ENCODE results near the gene DNAJB4. TPM values are rescaled to one million over a fixed set of nuclear protein-coding genes. Genes with fewer than 3 reads are reported as not detected.
A peak's percentile ranks its signal among the peaks of the same experiment; 100 is the strongest.

DNAJB4 gene
- total RNA-seq, 4 donors from 2014 or later = 74.1 to 123 (median 86.0) TPM

DNA sequence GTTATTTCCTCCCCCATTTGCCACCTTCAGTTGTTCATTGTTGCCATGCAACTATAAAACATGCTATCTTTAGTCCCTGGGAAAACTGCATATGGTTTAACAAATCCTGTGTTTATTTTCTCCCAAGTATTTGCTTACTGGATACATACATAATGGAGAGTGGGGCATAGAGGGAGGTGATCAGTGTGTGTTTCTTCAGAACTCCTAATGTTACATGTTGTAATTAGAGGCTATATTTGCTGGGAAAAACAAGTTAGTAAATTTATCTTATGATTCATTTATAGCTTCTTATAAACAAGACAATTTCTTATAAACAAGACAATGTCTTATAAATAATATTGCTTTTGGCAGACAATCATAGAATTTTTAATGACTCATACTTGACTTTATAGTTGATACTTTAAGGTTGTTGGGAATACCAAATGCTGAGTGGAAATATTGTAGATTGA is 33.8 kb downstream of the DNAJB4 start:
- ATAC-seq = no peak
- Histone ChIP-seq H3K36me3 (no peaks in the 10 kb centered on the region), H3K27ac (peak overlapping the region in 3 of 4 donors; percentile 8 to 38 (median 12)), H3K4me1 (peaks cover 3 to 23% (median 4%) of the 10 kb centered on the region in 3 donors), H3K9me3 (no peaks in the 10 kb centered on the region), H3K27me3 (no peaks in the 10 kb centered on the region), H3K4me3 (no peak overlapping the region)
- TF ChIP-seq POLR2AphosphoS5 (IDR thresholded peaks at IDR 0.05) (peak; percentile 62), POLR2A (IDR thresholded peaks at IDR 0.05) (no peak)

DNA sequence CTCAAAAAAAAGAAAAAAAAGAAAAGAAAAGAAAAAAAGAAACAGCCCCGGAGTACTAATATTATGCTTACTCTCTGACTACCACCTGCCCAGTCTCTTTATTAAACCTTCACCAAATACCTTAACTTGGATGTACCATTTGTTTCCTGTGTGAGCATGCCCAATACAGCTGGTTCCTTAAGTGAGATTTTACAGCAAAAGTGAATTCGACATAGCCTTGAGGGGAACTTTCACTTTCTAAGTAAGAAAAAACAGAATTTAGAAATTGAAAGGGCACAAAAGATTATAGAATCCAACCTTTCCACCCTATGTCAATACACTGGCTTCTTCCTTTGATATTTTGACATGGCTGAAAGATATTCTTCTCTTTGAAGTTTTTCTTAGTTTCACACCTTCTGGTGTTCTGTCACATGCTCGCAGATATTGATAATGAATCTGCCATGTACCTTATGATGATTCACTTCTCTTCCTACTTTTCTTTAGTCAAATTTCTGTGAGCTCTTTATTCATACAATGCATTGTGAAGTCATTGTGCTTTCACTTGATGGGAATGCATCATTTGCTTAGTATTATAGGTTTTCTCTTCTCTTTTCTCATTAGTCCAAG is 35.8 kb downstream of the DNAJB4 start:
- Histone ChIP-seq H3K27ac (no peak overlapping the region), H3K9me3 (no peaks in the 10 kb centered on the region), H3K4me1 (peaks cover 3 to 40% (median 8%) of the 10 kb centered on the region in 3 donors), H3K36me3 (no peaks in the 10 kb centered on the region), H3K27me3 (no peaks in the 10 kb centered on the region), H3K4me3 (no peak overlapping the region)
- TF ChIP-seq POLR2A (IDR thresholded peaks at IDR 0.05) = no peak
- TF ChIP-seq POLR2AphosphoS5 (IDR thresholded peaks at IDR 0.05) = no peak
- TF ChIP-seq CTCF (IDR thresholded peaks at IDR 0.05) = no peak
- no peak for TF ChIP-seq EP300 (IDR thresholded peaks at IDR 0.05)
- WGBS, 2 donors (ENCODE audit: low coverage in 1 of 2) = 91 to 93% methylated on average over 3 of the region's 3 CpGs
- ATAC-seq = no peak

GRCh38 chr1:78043436-78043835 is 38.7 kb downstream of the DNAJB4 start:
- Histone ChIP-seq H3K4me1 (peaks cover 1 to 44% (median 4%) of the 10 kb centered on the region in 3 donors), H3K9me3 (no peaks in the 10 kb centered on the region), H3K4me3 (no peak overlapping the region), H3K27me3 (no peaks in the 10 kb centered on the region), H3K36me3 (no peaks in the 10 kb centered on the region), H3K27ac (peak overlapping the region in 3 of 4 donors; percentile 52 to 83 (median 81))
- 20 to 73% methylated on average over 2 of the region's 3 CpGs for WGBS, 2 donors (ENCODE audit: low coverage in 1 of 2)
- no peak for TF ChIP-seq POLR2AphosphoS5 (IDR thresholded peaks at IDR 0.05)
- ATAC-seq = no peak

DNA sequence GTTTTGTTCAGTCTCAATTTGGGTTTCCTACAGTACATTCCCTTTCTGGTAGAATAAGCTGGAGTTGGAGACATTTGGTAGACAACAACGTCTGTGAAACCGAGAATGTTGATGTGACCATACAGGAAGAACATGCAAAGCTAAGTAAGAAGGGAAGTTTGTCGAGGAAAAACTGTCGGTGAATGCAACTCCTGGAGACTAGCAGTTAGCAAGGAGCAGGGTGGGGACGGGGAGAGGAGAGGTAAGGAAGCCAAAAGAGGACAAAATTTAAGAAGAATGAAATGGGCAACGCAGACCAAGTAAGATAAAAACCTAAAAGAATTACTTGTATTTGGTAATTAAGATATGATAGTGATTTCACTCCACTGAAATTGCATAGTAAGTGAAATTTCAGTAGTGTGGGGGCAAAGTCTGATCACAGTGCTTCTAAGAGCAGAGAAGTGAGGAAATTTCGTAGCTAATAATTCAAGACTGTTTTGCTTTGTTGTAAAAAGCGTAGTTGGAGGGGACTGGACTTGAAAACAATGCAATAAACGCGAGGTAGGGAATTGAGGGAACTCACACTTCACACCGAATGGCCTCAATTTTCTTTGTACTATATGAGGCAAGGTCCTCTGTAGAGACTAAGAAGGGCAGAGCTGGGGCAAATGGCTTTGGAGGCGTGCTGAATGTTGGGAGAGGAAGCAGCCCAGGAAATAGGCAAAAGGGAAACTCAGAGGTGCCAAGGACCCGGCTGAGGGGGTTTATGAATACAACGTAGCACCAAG is 40.2 kb downstream of the DNAJB4 start:
- WGBS, 2 donors (ENCODE audit: low coverage in 1 of 2) = 69% methylated on average over 13 of the region's 14 CpGs
- Histone ChIP-seq H3K9me3 (no peaks in the 10 kb centered on the region), H3K36me3 (no peaks in the 10 kb centered on the region), H3K27me3 (no peaks in the 10 kb centered on the region), H3K4me1 (peaks cover 0 to 45% (median 4%) of the 10 kb centered on the region in 3 donors), H3K27ac (peak overlapping the region in 3 of 4 donors; percentile 81 to 83 (median 82)), H3K4me3 (peak overlapping the region in 1 of 2 donors; percentile 74)
- ATAC-seq = no peak
- TF ChIP-seq POLR2A (IDR thresholded peaks at IDR 0.05) (no peak), POLR2AphosphoS5 (IDR thresholded peaks at IDR 0.05) (no peak), EP300 (IDR thresholded peaks at IDR 0.05) (no peak), CTCF (IDR thresholded peaks at IDR 0.05) (no peak)

DNA sequence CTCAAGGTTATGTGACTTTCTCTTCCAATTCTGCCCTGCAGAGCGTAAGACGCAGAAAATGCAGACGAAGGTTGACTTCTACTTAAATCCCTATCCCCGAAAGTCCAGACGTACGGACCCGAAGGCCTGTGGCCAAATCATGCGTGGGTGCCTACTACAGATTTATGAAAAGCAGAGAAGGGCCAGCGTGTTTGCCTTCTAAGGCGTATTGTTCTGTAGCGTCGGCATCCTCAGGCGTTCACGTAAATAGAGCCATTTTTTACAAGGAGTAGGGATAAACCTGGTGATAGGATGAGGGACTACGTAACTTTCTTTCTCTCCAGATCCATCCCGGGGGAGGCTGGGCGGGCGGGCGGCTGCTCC is 40.8 kb downstream of the DNAJB4 start:
- H3K36me3 ChIP-seq = no peaks in the 10 kb centered on the region
- H3K27me3 ChIP-seq = no peaks in the 10 kb centered on the region
- peak overlapping the region in 3 of 4 donors; percentile 81 to 83 (median 82) for H3K27ac ChIP-seq
- ATAC-seq = no peak
- no peaks in the 10 kb centered on the region for H3K9me3 ChIP-seq
- no peak for TF ChIP-seq POLR2A (IDR thresholded peaks at IDR 0.05)
- H3K4me1 ChIP-seq = peaks cover 0 to 45% (median 4%) of the 10 kb centered on the region in 3 donors
- WGBS, 2 donors (ENCODE audit: low coverage in 1 of 2) = 52 to 66% methylated on average over 6 to 14 of the region's 19 CpGs
- H3K4me3 ChIP-seq = peak overlapping the region; percentile 62 to 74

- Histone ChIP-seq H3K27me3 (no peaks in the 10 kb centered on the region), H3K36me3 (no peaks in the 10 kb centered on the region), H3K4me3 (peak within 1 kb of the TSS; percentile 62 to 74), H3K4me1 (peaks cover 0 to 45% (median 4%) of the 10 kb centered on the region in 3 donors), H3K27ac (peak within 1 kb of the TSS; percentile 21 to 83 (median 82)), H3K9me3 (no peaks in the 10 kb centered on the region)
- ATAC-seq = peak; percentile 65
- TF ChIP-seq POLR2A (IDR thresholded peaks at IDR 0.05) (no peak), POLR2AphosphoS5 (IDR thresholded peaks at IDR 0.05) (peak; percentile 6)
- 10% methylated on average over 13 of the region's 85 CpGs; no CpG with 5 or more reads in 1 of the 2 donors for WGBS, 2 donors (ENCODE audit: low coverage in 1 of 2)
Observed at GRCh38 chr1:78045926-78046778, 41.4 kb downstream of the DNAJB4 start, which contains the start of gene GIPC2. TSS of gene GIPC2 (plus strand) at chr1:78045966. CDS start at chr1:78046095, 129 bp downstream.
